Cardiac muscle cell (in vitro differentiated cells and primary cell): ENCODE data around the gene MIOS. TPM values are rescaled to one million over a fixed set of nuclear protein-coding genes. Genes with fewer than 3 reads are reported as not detected.

Experiments used
- DNase-seq, 2 donors: peaks; one replicate each; pipeline versions ENCODE4 v3.0.0 to v3.0.0-alpha.2; 2010 to 2017; ENCODE audit warnings: low read depth in 1 of 2, low spot score in 1 of 2
- H3K27ac ChIP-seq: fragments of 200-600 bp; sonication (generic); 2 replicates; pipeline ENCODE4 v1.5.1; 2016
- H3K27me3 ChIP-seq: fragments of 200-600 bp; sonication (generic); 2 replicates; pipeline ENCODE4 v1.6.0; 2016; ENCODE audit warnings: control low read depth
- H3K36me3 ChIP-seq: fragments of 200-600 bp; sonication (generic); 2 replicates; pipeline ENCODE4 v1.5.1; 2016; ENCODE audit warnings: control low read depth
- H3K4me1 ChIP-seq: fragments of 200-600 bp; sonication (generic); 2 replicates; pipeline ENCODE4 v1.8.1; 2017; ENCODE audit warnings: low read depth, mild to moderate bottlenecking, mixed run types
- H3K4me3 ChIP-seq: fragments of 200-600 bp; sonication (generic); 2 replicates; pipeline ENCODE4 v1.5.1; 2016; ENCODE audit warnings: mild to moderate bottlenecking
- H3K9me3 ChIP-seq: fragments of 200-600 bp; sonication (generic); 2 replicates; pipeline ENCODE4 v1.5.1; 2017; ENCODE audit warnings: low read depth, mild to moderate bottlenecking, control low read depth
- CTCF ChIP-seq: IDR thresholded peaks from 2 replicates; pipeline ENCODE4 v1.5.1; 2012; ENCODE audit warnings: low read depth, mild to moderate bottlenecking, low read length
- polyA plus RNA-seq: library from polyadenylated mRNA; unstranded; fragments of >200 nt; fragmentation: Nextera tagmentation; extraction: Ambion mirVana; gene quantifications from 2 replicates; pipeline ENCODE4 v1.2.1, GENCODE V29; 2016
- total RNA-seq: library from RNA; depleted of rRNA; stranded (reverse); fragments of >200 nt; gene quantifications from 2 replicates; pipeline ENCODE4 v1.2.3, GENCODE V29; 2016

The MIOS gene
- total and polyA plus RNA-seq, 2 experiments from 2014 or later = 18.1 to 32.6 TPM

- no peak for TF ChIP-seq CTCF
- H3K4me1 ChIP-seq = peaks cover 8% of the 10 kb centered on the region
- no peak overlapping the region for H3K27ac ChIP-seq
- DNase-seq = no peak
- H3K27me3 ChIP-seq = no peaks in the 10 kb centered on the region
- peaks cover 5% of the 10 kb centered on the region for H3K36me3 ChIP-seq
- H3K9me3 ChIP-seq = no peaks in the 10 kb centered on the region
- peak overlapping the region; percentile 80 for H3K4me3 ChIP-seq
These were observed 1.9 kb downstream of the MIOS start for GRCh38 chr7:7568553-7568952.

- H3K27ac ChIP-seq = no peak overlapping the region
- H3K36me3 ChIP-seq = peaks cover 6% of the 10 kb centered on the region
- no peak overlapping the region for H3K4me3 ChIP-seq
- TF ChIP-seq CTCF = no peak
- DNase-seq = no peak
- H3K4me1 ChIP-seq = peaks cover 8% of the 10 kb centered on the region
- H3K27me3 ChIP-seq = no peaks in the 10 kb centered on the region
- H3K9me3 ChIP-seq = no peaks in the 10 kb centered on the region
These were observed 2.4 kb downstream of the MIOS start for GRCh38 chr7:7569081-7569527.

DNA sequence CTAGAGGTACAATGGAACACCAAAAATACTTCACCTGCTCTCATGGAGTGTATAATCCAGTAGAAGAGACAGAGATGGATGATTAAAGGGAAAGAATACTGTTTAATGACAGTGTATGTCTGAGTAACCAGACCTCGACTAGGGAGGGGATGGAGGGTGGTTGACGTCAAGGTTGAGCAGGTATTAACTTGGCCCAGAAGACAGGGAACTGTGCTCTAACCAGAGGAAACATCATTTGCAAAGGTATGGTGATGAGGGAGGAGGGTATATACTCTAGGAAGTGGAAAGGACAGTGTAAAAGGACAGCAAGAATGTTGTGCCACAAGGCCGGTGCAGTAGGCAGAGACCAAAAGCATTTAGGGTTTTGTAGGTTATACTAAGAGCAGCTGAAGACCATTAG lies 2.9 kb downstream of the MIOS start:
- Histone ChIP-seq H3K9me3 (no peaks in the 10 kb centered on the region), H3K4me1 (peaks cover 8% of the 10 kb centered on the region), H3K27me3 (no peaks in the 10 kb centered on the region), H3K4me3 (no peak overlapping the region), H3K36me3 (peaks cover 9% of the 10 kb centered on the region), H3K27ac (no peak overlapping the region)
- no peak for DNase-seq
- no peak for TF ChIP-seq CTCF

- no peak for TF ChIP-seq CTCF
- no peak for DNase-seq
- peaks cover 8% of the 10 kb centered on the region for H3K4me1 ChIP-seq
- no peak overlapping the region for H3K4me3 ChIP-seq
- no peak overlapping the region for H3K27ac ChIP-seq
- H3K27me3 ChIP-seq = no peaks in the 10 kb centered on the region
- H3K36me3 ChIP-seq = peaks cover 10% of the 10 kb centered on the region
- H3K9me3 ChIP-seq = no peaks in the 10 kb centered on the region
These were observed 3.9 kb downstream of the MIOS start for GRCh38 chr7:7570584-7570983.

GRCh38 chr7:7573701-7574100 lies 7.0 kb downstream of the MIOS start:
- no peak for DNase-seq
- TF ChIP-seq CTCF = no peak
- Histone ChIP-seq H3K36me3 (peaks cover 10% of the 10 kb centered on the region), H3K4me1 (no peaks in the 10 kb centered on the region), H3K4me3 (no peak overlapping the region), H3K9me3 (no peaks in the 10 kb centered on the region), H3K27ac (no peak overlapping the region), H3K27me3 (no peaks in the 10 kb centered on the region)

DNA sequence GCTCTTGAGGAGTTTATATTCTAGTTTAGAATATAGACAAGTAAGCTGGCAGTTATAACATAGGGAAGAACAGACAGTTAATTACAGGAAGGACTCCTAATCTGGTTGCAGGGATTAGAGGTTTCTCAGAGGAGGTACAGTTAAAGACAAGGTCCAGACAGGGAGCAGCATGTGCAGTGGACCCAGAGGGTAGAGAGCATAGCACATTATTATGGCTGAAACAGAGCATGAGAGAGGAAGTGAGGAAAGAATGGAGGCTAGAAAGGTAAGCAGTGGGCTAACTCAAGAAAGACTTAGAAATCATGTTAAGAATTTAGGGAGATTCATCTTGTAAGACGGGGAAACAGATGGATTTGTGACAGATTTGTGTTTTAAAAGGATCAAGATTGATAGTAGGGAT lies 9.7 kb downstream of the MIOS start:
- no peaks in the 10 kb centered on the region for H3K27me3 ChIP-seq
- H3K36me3 ChIP-seq = peaks cover 10% of the 10 kb centered on the region
- H3K4me1 ChIP-seq = no peaks in the 10 kb centered on the region
- DNase-seq = no peak
- H3K9me3 ChIP-seq = no peaks in the 10 kb centered on the region
- no peak overlapping the region for H3K27ac ChIP-seq
- H3K4me3 ChIP-seq = no peak overlapping the region
- TF ChIP-seq CTCF = no peak
